Left hindlimb (tissue), 1 donor: ENCODE data around the gene EPHA10.

Experiments used
- DNase-seq: peaks from one replicate; pipeline ENCODE4 v3.0.0-alpha.2; 2018

Gene EPHA10

DNA sequence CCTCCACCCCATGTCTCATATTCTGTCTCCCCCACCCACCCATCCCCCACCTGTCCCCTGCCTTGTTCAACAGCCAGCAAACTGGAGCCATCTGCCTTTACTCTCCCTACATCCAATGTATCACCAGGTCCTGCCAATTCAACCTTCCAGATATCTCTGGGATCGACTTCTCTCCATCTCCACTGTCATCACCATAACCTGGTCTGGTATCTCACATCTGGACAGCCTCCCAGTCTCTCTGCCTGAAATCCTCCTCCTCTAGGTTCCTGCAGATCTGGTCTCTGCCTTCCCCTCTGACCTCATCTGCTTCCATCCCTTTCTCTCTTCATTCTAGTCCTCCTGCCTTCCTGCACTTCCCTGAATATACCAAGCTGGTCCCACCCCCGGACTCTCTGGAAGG, 94.8 kb downstream of the EPHA10 start:
- DNase-seq: no peak

DNA sequence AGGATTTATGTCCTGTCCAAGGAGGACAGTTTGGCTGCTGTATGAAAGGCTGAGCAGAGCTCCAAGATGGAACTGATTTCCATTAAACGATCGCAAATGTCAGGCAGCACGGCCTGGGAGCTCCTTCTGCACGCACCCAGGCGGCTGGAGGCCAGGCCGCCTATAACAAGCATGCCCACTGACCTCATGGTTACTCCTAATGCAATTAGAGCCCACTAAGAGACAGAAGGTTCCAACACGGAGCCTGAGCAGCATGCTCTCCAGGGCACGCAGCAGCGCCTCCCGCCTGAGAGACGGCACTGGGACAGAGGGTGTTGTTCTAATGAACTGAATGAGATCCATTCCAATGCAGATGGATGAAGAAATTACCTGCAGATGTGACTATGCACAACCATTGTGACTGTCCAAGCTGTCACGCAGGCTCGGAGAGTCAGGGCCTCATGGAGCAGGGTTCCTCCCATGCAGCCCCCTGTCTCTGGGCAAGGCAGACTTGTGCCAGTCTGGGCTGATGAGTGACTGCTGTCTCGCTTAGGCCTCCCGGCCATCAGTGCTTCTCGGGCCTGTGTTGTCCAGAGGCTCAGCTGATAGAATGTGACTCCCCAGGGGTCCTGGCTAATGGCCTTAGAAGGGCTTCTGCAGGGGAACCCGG, 97.8 kb downstream of the EPHA10 start:
- DNase-seq: no peak

DNA sequence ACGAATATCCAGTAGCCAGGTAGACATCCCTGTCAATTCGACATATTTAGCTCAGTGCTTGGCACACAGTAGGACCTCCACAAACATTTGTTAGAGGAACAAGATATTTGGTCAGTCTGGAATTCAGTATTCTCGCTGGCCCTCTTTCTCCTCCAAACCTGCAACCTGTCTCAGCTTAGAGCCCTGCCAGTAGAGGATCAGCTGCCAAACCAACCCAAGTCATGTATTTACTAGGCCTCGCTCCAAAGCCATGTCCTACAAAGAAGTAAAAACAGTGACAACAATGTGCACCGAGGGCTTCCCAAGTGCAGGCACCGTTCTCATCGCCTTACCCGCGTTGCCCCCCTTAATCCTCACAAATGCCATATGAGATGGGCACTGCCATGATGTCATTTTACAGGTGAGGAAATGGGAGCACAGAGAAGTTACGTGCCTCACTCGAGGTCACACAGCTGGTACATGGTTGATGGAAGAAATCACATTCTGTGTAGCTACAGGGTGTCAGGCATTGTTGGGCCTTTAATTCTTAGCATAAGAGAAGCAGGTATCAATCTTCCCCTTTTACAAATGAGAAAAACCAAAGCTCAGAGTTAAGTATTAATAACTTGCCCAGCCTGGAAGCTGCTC, 98.6 kb downstream of the EPHA10 start:
- DNase-seq: no peak
